Liver (tissue), 9 donors: ENCODE measurements around the gene TP53TG5. TPM values are rescaled to one million over a fixed set of nuclear protein-coding genes. Genes with fewer than 3 reads are reported as not detected.
A peak's percentile ranks its signal among the peaks of the same experiment; 100 is the strongest.

Experiments
- DNase-seq: peaks from one replicate; pipeline ENCODE4 v3.0.0-alpha.2; 2017; ENCODE audit warnings: low spot score
- H3K27ac ChIP-seq, 2 donors: one replicate each; pipeline ENCODE4 v1.7.0; 2013; ENCODE audit warnings: inconsistent platforms in 2 of 2, low read length in 2 of 2, control low read depth in 1 of 2, low read depth in 1 of 2, mild to moderate bottlenecking in 1 of 2
- H3K27me3 ChIP-seq, 4 donors: one replicate each; pipeline versions ENCODE4 v1.6.1 to v1.7.0; 2013; ENCODE audit warnings: low read length in 3 of 4, inconsistent platforms in 1 of 4, mild to moderate bottlenecking in 1 of 4, moderate library complexity in 1 of 4; ENCODE audit not compliant: control insufficient read depth in 4 of 4, insufficient read depth in 4 of 4
- H3K36me3 ChIP-seq, 4 donors: one replicate each; pipeline versions ENCODE4 v1.6.1 to v1.7.0; 2013; ENCODE audit warnings: low read length in 3 of 4, mild to moderate bottlenecking in 3 of 4, low read depth in 1 of 4, moderate library complexity in 1 of 4; ENCODE audit not compliant: control insufficient read depth in 4 of 4, insufficient read depth in 3 of 4
- H3K4me1 ChIP-seq, 4 donors: one replicate each; pipeline versions ENCODE4 v1.6.1 to v1.7.0; 2013; ENCODE audit warnings: low read length in 3 of 4, mild to moderate bottlenecking in 3 of 4, moderate library complexity in 1 of 4; ENCODE audit not compliant: control insufficient read depth in 4 of 4, insufficient read depth in 4 of 4
- H3K4me3 ChIP-seq, 3 donors: one replicate each; pipeline versions ENCODE4 v1.6.1 to v1.7.0; 2013; ENCODE audit warnings: low read length in 3 of 3, control low read depth in 1 of 3, low read depth in 1 of 3, mild to moderate bottlenecking in 1 of 3
- H3K9ac ChIP-seq, 2 donors: one replicate each; pipeline ENCODE4 v1.7.0; 2013; ENCODE audit warnings: low read length in 2 of 2, mild to moderate bottlenecking in 2 of 2, moderate library complexity in 2 of 2, control low read depth in 1 of 2, low read depth in 1 of 2
- H3K9me3 ChIP-seq, 4 donors: one replicate each; pipeline versions ENCODE4 v1.6.1 to v1.7.0; 2013; ENCODE audit warnings: low read length in 3 of 4; ENCODE audit not compliant: control insufficient read depth in 4 of 4
- FOXA1 ChIP-seq: IDR thresholded peaks from 2 replicates; pipeline ENCODE4 v1.6.1; 2016; ENCODE audit warnings: antibody characterized with exemption
- FOXA2 ChIP-seq: IDR thresholded peaks from 2 replicates; pipeline ENCODE4 v1.6.1; 2016; ENCODE audit warnings: antibody characterized with exemption
- GABPA ChIP-seq, 2 donors: IDR thresholded peaks in 1 of 2; conservative IDR thresholded peaks in 1 of 2; 2 replicates each; pipeline ENCODE4 v1.6.1; 2016; ENCODE audit warnings: antibody characterized with exemption in 2 of 2, mild to moderate bottlenecking in 1 of 2, moderate library complexity in 1 of 2
- HNF4A ChIP-seq, 2 donors: conservative IDR thresholded peaks; 2 replicates each; pipeline ENCODE4 v1.6.1; 2016; ENCODE audit warnings: antibody characterized with exemption in 2 of 2, mild to moderate bottlenecking in 2 of 2
- HNF4G ChIP-seq: IDR thresholded peaks from 2 replicates; pipeline ENCODE4 v1.6.1; 2016; ENCODE audit warnings: antibody characterized with exemption
- JUND ChIP-seq, 2 donors: IDR thresholded peaks; 2 replicates each; pipeline ENCODE4 v1.6.1; 2016; ENCODE audit warnings: antibody characterized with exemption in 2 of 2
- NR2F2 ChIP-seq: IDR thresholded peaks from 2 replicates; pipeline ENCODE4 v1.6.1; 2016; ENCODE audit warnings: antibody characterized with exemption
- RXRA ChIP-seq, 2 donors: IDR thresholded peaks; 2 replicates each; pipeline ENCODE4 v1.6.1; 2017 to 2018; ENCODE audit warnings: antibody characterized with exemption in 2 of 2, mild to moderate bottlenecking in 1 of 2
- SP1 ChIP-seq: IDR thresholded peaks from 2 replicates; pipeline ENCODE4 v1.6.1; 2018; ENCODE audit warnings: antibody characterized with exemption, mild to moderate bottlenecking
- TAF1 ChIP-seq: conservative IDR thresholded peaks from 2 replicates; pipeline ENCODE4 v1.6.1; 2016; ENCODE audit warnings: antibody characterized with exemption, mild to moderate bottlenecking
- YY1 ChIP-seq: IDR thresholded peaks from 2 replicates; pipeline ENCODE4 v1.6.1; 2016; ENCODE audit warnings: antibody characterized with exemption, mild to moderate bottlenecking
- WGBS: extraction: QIAGEN DNeasy Blood & Tissue Kit; methylation state at CpG from one replicate; pipeline ENCODE4 v1.1.7; 2013; 5-methylcytosine and 5-hydroxymethylcytosine counted together
- polyA plus RNA-seq, 2 donors: library from polyadenylated mRNA; stranded (reverse) in 1 of 2; unstranded in 1 of 2; fragments of 200-250 nt in 1 of 2; fragments of >200 nt in 1 of 2; fragmentation: Nextera tagmentation in 1 of 2; extraction: Ambion mirVana in 1 of 2; gene quantifications; one replicate each; pipeline versions ENCODE4 v1.2.1 to v1.2.3, GENCODE V29; 2013 to 2015
- total RNA-seq, 2 donors: library from RNA; depleted of rRNA; stranded (reverse); fragments of >200 nt; gene quantifications; one replicate each; pipeline ENCODE4 v1.2.3, GENCODE V29; 2014
- TF ChIP-seq, protein P1 (sequence below): IDR thresholded peaks from 2 replicates; pipeline ENCODE4 v1.6.1; 2016; ENCODE audit warnings: antibody characterized with exemption, mild to moderate bottlenecking
- TF ChIP-seq, protein P2 (sequence below): fragments of 150-350 bp; IDR thresholded peaks from 2 replicates; pipeline ENCODE4 v1.5.1; 2017; ENCODE audit warnings: improper control_type of control experiment, low read depth, low read length; ENCODE audit not compliant: missing input control
- TF ChIP-seq, protein P3 (sequence below): IDR thresholded peaks from 2 replicates; pipeline ENCODE4 v1.6.1; 2016; ENCODE audit warnings: antibody characterized with exemption
- TF ChIP-seq, protein P4 (sequence below): IDR thresholded peaks from 2 replicates; pipeline ENCODE4 v1.6.1; 2016; ENCODE audit warnings: antibody characterized with exemption
- TF ChIP-seq, protein P5 (sequence below): IDR thresholded peaks from 2 replicates; pipeline ENCODE4 v1.6.1; 2016; ENCODE audit warnings: antibody characterized with exemption
- donor health status: healthy.
- donor health status: healthy.
- donor health status: healthy.
- donor health status: healthy.
- donor health status: healthy.

The TP53TG5 gene
- total and polyA plus RNA-seq, 4 donors = not detected

DNA sequence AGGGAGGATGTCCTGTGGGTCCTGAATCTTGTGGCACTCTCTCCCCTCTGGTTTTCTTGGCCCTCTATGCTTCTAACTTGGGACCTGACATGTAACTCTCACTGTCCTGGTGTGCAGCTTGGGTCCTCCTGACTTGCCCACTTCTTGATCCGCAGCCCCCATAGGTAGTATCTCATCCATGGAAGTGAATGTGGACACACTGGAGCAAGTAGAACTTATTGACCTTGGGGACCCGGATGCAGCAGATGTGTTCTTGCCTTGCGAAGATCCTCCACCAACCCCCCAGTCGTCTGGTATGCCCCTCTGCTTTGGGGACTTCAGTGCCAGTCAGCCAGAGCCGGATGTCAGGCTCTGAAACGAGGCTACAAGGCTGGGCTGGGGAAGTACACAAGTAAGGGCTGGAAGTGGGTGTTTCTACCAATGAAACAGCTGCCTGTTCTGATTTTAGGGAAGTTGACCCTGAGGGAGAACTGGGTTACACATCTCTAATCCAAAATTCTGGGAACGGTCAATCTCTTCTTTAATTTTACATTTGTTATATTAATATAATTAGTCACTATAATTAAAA is 30.6 kb upstream of the TP53TG5 start:
- Histone ChIP-seq H3K4me1 (peaks cover 0 to 19% (median 11%) of the 10 kb centered on the region in 4 donors), H3K9me3 (no peaks in the 10 kb centered on the region), H3K36me3 (peaks cover 0 to 3% (median 1%) of the 10 kb centered on the region in 4 donors), H3K4me3 (no peak overlapping the region), H3K27ac (no peak overlapping the region), H3K9ac (no peak overlapping the region), H3K27me3 (peaks cover 0 to 2% (median 0%) of the 10 kb centered on the region in 4 donors)
- TF ChIP-seq FOXA1 (no peak), YY1 (no peak), HNF4A (conservative IDR thresholded peaks at IDR 0.05) (no peak), HNF4G (no peak), JUND (IDR thresholded peaks at IDR 0.05) (no peak), RXRA (IDR thresholded peaks at IDR 0.05) (no peak), TAF1 (no peak)
- TF ChIP-seq, protein P1, sequence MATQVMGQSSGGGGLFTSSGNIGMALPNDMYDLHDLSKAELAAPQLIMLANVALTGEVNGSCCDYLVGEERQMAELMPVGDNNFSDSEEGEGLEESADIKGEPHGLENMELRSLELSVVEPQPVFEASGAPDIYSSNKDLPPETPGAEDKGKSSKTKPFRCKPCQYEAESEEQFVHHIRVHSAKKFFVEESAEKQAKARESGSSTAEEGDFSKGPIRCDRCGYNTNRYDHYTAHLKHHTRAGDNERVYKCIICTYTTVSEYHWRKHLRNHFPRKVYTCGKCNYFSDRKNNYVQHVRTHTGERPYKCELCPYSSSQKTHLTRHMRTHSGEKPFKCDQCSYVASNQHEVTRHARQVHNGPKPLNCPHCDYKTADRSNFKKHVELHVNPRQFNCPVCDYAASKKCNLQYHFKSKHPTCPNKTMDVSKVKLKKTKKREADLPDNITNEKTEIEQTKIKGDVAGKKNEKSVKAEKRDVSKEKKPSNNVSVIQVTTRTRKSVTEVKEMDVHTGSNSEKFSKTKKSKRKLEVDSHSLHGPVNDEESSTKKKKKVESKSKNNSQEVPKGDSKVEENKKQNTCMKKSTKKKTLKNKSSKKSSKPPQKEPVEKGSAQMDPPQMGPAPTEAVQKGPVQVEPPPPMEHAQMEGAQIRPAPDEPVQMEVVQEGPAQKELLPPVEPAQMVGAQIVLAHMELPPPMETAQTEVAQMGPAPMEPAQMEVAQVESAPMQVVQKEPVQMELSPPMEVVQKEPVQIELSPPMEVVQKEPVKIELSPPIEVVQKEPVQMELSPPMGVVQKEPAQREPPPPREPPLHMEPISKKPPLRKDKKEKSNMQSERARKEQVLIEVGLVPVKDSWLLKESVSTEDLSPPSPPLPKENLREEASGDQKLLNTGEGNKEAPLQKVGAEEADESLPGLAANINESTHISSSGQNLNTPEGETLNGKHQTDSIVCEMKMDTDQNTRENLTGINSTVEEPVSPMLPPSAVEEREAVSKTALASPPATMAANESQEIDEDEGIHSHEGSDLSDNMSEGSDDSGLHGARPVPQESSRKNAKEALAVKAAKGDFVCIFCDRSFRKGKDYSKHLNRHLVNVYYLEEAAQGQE = no peak
- TF ChIP-seq, protein P2, sequence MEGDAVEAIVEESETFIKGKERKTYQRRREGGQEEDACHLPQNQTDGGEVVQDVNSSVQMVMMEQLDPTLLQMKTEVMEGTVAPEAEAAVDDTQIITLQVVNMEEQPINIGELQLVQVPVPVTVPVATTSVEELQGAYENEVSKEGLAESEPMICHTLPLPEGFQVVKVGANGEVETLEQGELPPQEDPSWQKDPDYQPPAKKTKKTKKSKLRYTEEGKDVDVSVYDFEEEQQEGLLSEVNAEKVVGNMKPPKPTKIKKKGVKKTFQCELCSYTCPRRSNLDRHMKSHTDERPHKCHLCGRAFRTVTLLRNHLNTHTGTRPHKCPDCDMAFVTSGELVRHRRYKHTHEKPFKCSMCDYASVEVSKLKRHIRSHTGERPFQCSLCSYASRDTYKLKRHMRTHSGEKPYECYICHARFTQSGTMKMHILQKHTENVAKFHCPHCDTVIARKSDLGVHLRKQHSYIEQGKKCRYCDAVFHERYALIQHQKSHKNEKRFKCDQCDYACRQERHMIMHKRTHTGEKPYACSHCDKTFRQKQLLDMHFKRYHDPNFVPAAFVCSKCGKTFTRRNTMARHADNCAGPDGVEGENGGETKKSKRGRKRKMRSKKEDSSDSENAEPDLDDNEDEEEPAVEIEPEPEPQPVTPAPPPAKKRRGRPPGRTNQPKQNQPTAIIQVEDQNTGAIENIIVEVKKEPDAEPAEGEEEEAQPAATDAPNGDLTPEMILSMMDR = no peak
- TF ChIP-seq, protein P3, sequence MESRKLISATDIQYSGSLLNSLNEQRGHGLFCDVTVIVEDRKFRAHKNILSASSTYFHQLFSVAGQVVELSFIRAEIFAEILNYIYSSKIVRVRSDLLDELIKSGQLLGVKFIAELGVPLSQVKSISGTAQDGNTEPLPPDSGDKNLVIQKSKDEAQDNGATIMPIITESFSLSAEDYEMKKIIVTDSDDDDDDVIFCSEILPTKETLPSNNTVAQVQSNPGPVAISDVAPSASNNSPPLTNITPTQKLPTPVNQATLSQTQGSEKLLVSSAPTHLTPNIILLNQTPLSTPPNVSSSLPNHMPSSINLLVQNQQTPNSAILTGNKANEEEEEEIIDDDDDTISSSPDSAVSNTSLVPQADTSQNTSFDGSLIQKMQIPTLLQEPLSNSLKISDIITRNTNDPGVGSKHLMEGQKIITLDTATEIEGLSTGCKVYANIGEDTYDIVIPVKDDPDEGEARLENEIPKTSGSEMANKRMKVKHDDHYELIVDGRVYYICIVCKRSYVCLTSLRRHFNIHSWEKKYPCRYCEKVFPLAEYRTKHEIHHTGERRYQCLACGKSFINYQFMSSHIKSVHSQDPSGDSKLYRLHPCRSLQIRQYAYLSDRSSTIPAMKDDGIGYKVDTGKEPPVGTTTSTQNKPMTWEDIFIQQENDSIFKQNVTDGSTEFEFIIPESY = no peak
- TF ChIP-seq, protein P4, sequence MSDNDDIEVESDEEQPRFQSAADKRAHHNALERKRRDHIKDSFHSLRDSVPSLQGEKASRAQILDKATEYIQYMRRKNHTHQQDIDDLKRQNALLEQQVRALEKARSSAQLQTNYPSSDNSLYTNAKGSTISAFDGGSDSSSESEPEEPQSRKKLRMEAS = no peak
- 79% methylated on average over 7 of the region's 7 CpGs for WGBS
- no peak for DNase-seq

DNA sequence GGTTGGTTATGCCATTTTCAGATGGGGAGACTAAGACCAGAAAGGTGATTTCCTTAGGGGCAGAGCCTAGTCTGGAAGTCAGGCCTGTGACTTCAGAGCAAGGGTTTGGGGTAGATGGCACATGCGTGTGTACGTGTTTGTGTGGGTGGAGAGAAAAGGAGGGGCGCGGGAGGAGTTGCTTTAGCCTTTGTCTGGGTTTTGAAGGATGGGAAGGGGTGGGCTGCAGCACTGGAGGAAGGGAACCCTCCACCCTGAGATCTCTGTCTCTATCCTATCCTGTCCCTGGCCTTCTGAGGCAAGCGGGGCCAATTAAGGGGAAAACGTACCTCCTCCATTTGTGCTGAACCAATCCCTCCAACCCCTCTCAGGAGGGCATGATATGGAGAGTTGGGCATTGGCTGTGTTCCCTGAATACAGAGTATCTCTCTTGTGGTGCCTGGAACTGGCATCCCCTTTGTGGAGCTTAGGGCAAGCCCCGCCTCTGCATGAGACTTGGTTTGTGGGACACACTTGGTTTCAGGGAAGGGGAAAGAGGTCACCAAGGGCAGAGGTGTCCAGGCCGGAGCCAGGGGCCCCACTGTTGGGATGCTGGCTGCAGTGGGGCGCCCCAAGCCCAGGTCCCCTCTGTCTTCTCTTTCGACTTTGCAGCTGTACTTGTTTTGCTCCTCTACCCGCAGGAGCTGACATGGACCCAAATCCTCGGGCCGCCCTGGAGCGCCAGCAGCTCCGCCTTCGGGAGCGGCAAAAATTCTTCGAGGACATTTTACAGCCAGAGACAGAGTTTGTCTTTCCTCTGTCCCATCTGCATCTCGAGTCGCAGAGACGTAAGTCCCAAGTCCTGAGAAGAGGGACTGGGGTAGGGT is 29.9 kb upstream of the TP53TG5 start, which contains the start of gene DBNDD2:
TSS of gene DBNDD2 (plus strand) at position 507 of the 863 bp plus-strand sequence. CDS start at position 686, 179 bp downstream.
- H3K27me3 ChIP-seq = peaks cover 0 to 2% (median 0%) of the 10 kb centered on the region in 4 donors
- peaks cover 0 to 3% (median 1%) of the 10 kb centered on the region in 4 donors for H3K36me3 ChIP-seq
- H3K27ac ChIP-seq = peak within 1 kb of the TSS in 1 of 2 donors; percentile 70
- 89% methylated on average over 21 of the region's 21 CpGs for WGBS
- no peak within 1 kb of the TSS for H3K9ac ChIP-seq
- peak within 1 kb of the TSS; percentile 5 to 73 (median 21) for H3K4me3 ChIP-seq
- no peaks in the 10 kb centered on the region for H3K9me3 ChIP-seq
- peaks cover 0 to 19% (median 11%) of the 10 kb centered on the region in 4 donors for H3K4me1 ChIP-seq
- DNase-seq = no peak
- no peak for TF ChIP-seq YY1
- TF ChIP-seq, protein P2 = no peak
- TF ChIP-seq, protein P3 = no peak
- TF ChIP-seq HNF4G = no peak
- TF ChIP-seq JUND (IDR thresholded peaks at IDR 0.05) = no peak
- no peak for TF ChIP-seq HNF4A (conservative IDR thresholded peaks at IDR 0.05)
- TF ChIP-seq, protein P4 = no peak
- TF ChIP-seq, protein P5, sequence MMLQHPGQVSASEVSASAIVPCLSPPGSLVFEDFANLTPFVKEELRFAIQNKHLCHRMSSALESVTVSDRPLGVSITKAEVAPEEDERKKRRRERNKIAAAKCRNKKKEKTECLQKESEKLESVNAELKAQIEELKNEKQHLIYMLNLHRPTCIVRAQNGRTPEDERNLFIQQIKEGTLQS = no peak
- TF ChIP-seq NR2F2 = no peak
- TF ChIP-seq FOXA2 = no peak
- TF ChIP-seq GABPA (IDR thresholded peaks at IDR 0.05 in 1 of 2, conservative IDR thresholded peaks at IDR 0.05 in 1 of 2) = no peak
- TF ChIP-seq TAF1 = no peak
- TF ChIP-seq SP1 = no peak
